SU-DHL-6 (cell line): ENCODE data around the gene CNTN1.

Experiments
- H2AFZ ChIP-seq: fragments of 200-600 bp; sonication (generic); 2 replicates; pipeline ENCODE4 v1.6.1; 2014; ENCODE audit warnings: low read depth, mild to moderate bottlenecking, moderate library complexity, mixed read lengths, antibody characterized with exemption, low read length; ENCODE audit not compliant: severe bottlenecking
- H3F3A ChIP-seq: fragments of 200-600 bp; shearing (Covaris generic); 2 replicates; pipeline ENCODE4 v1.6.0; 2016; ENCODE audit warnings: antibody characterized with exemption, mild to moderate bottlenecking; ENCODE audit not compliant: insufficient read depth
- H3K27ac ChIP-seq: fragments of 200-600 bp; sonication (generic); 2 replicates; pipeline ENCODE4 v1.5.1; 2016; ENCODE audit warnings: low read depth, mild to moderate bottlenecking, low read length, moderate library complexity, mixed read lengths
- H3K27me3 ChIP-seq: fragments of 200-600 bp; sonication (generic), shearing (Covaris generic); 2 replicates; pipeline ENCODE4 v1.6.0; 2014; ENCODE audit warnings: mild to moderate bottlenecking, low read length
- H3K36me3 ChIP-seq: fragments of 200-600 bp; sonication (generic); 2 replicates; pipeline ENCODE4 v1.6.1; 2014; ENCODE audit warnings: mild to moderate bottlenecking, low read length, mixed read lengths
- H3K4me2 ChIP-seq: fragments of 300-600, 200-600 bp; shearing (Covaris generic), sonication (generic); 2 replicates; pipeline ENCODE4 v1.6.0; 2014; ENCODE audit warnings: low read length, low read depth, mild to moderate bottlenecking; ENCODE audit not compliant: poor library complexity, severe bottlenecking
- H3K4me3 ChIP-seq: fragments of 200-600 bp; sonication (generic); 2 replicates; pipeline ENCODE4 v1.5.1; 2014; ENCODE audit warnings: antibody characterized with exemption, low read length, mild to moderate bottlenecking, mixed read lengths; ENCODE audit not compliant: insufficient read depth, poor library complexity, severe bottlenecking
- H3K79me2 ChIP-seq: fragments of 200-600 bp; sonication (generic); 2 replicates; pipeline ENCODE4 v1.6.1; 2014; ENCODE audit warnings: mild to moderate bottlenecking, low read length, moderate library complexity; ENCODE audit not compliant: insufficient read depth
- H3K9ac ChIP-seq: fragments of 200-600 bp; sonication (generic); 2 replicates; pipeline ENCODE4 v1.7.0; 2014; ENCODE audit warnings: mild to moderate bottlenecking, low read length
- H3K9me2 ChIP-seq: fragments of 200-600 bp; sonication (generic); replicated peaks from 2 replicates; pipeline ENCODE4 v1.6.1; 2014; ENCODE audit warnings: low read length; ENCODE audit not compliant: insufficient read depth
- H3K9me3 ChIP-seq: fragments of 200-600 bp; sonication (generic); 2 replicates; pipeline ENCODE4 v1.6.1; 2014; ENCODE audit warnings: low read length, mixed read lengths; ENCODE audit not compliant: insufficient read depth
- H4K20me1 ChIP-seq: fragments of 200-600 bp; sonication (generic); 2 replicates; pipeline ENCODE4 v1.6.1; 2014; ENCODE audit warnings: low read depth, mild to moderate bottlenecking, antibody characterized with exemption, low read length, moderate library complexity, mixed read lengths
- CTCF ChIP-seq: fragments of 200-600 bp; sonication (generic); IDR thresholded peaks from one replicate; pipeline ENCODE4 v1.5.1; 2017; ENCODE audit warnings: antibody characterized with exemption, mild to moderate bottlenecking, low read length, moderate library complexity; ENCODE audit not compliant: insufficient read depth, poor library complexity, severe bottlenecking
- EZH2phosphoT487 ChIP-seq: fragments of 200-600 bp; sonication (generic), shearing (Covaris generic); conservative IDR thresholded peaks from 2 replicates; pipeline ENCODE4 v1.6.1; 2018; ENCODE audit warnings: mild to moderate bottlenecking, antibody characterized with exemption, low read length, moderate library complexity, mixed read lengths

CNTN1 gene

GRCh38 chr12:41064411-41064810 is 372.2 kb downstream of the CNTN1 start:
- TF ChIP-seq CTCF (no peak), EZH2phosphoT487 (no peak)
- H3K27ac ChIP-seq: no peak overlapping the region
- H3K4me3 ChIP-seq: no peak overlapping the region
- no peaks in the 10 kb centered on the region for H3K79me2 ChIP-seq
- H3K4me2 ChIP-seq: no peak overlapping the region
- 0 out of 2 replicates have a peak, but pooled peaks cover 3% of the 10 kb centered on the region for H3K27me3 ChIP-seq
- H3K9me3 ChIP-seq: no peaks in the 10 kb centered on the region
- H3F3A ChIP-seq: no peaks in the 10 kb centered on the region
- no peak overlapping the region for H2AFZ ChIP-seq
- H3K36me3 ChIP-seq: no peaks in the 10 kb centered on the region
- no peak overlapping the region for H3K9ac ChIP-seq
- no peaks in the 10 kb centered on the region for H4K20me1 ChIP-seq
- no peaks in the 10 kb centered on the region for H3K9me2 ChIP-seq

GRCh38 chr12:41067941-41068645 is 375.9 kb downstream of the CNTN1 start:
- no peaks in the 10 kb centered on the region for H3K36me3 ChIP-seq
- H3F3A ChIP-seq: no peaks in the 10 kb centered on the region
- no peaks in the 10 kb centered on the region for H3K79me2 ChIP-seq
- H2AFZ ChIP-seq: no peak overlapping the region
- H3K27me3 ChIP-seq: 0 out of 2 replicates have a peak, but pooled peaks cover 3% of the 10 kb centered on the region
- H3K9me3 ChIP-seq: no peaks in the 10 kb centered on the region
- TF ChIP-seq CTCF: no peak
- no peak for TF ChIP-seq EZH2phosphoT487
- H3K9ac ChIP-seq: no peak overlapping the region
- no peaks in the 10 kb centered on the region for H3K9me2 ChIP-seq
- no peak overlapping the region for H3K4me2 ChIP-seq
- no peaks in the 10 kb centered on the region for H4K20me1 ChIP-seq
- no peak overlapping the region for H3K27ac ChIP-seq
- H3K4me3 ChIP-seq: no peak overlapping the region

- Histone ChIP-seq H3K27ac (no peak overlapping the region), H3K4me2 (no peak overlapping the region), H2AFZ (no peak overlapping the region), H3K9me3 (no peaks in the 10 kb centered on the region), H4K20me1 (no peaks in the 10 kb centered on the region), H3K4me3 (no peak overlapping the region), H3K27me3 (no peaks in the 10 kb centered on the region), H3F3A (no peaks in the 10 kb centered on the region), H3K9ac (no peak overlapping the region), H3K36me3 (no peaks in the 10 kb centered on the region), H3K9me2 (no peaks in the 10 kb centered on the region), H3K79me2 (no peaks in the 10 kb centered on the region)
- TF ChIP-seq EZH2phosphoT487 (no peak), CTCF (no peak)
Observed at GRCh38 chr12:41073633-41074472, 381.6 kb downstream of the CNTN1 start.
